GM23248 (cell line): Measurements from ENCODE around the gene ATP5F1E. TPM values are rescaled to one million over a fixed set of nuclear protein-coding genes. Genes with fewer than 3 reads are reported as not detected.

Experiments used
- DNase-seq: peaks from one replicate; pipeline ENCODE4 v3.0.0-alpha.2; 2015
- H2AFZ ChIP-seq: fragments of 200-600 bp; sonication (generic); 2 replicates; pipeline ENCODE4 v1.6.1; 2016; ENCODE audit warnings: antibody characterized with exemption
- H3F3A ChIP-seq: fragments of 200-600 bp; sonication (generic); 2 replicates; pipeline ENCODE4 v1.6.1; 2016; ENCODE audit warnings: mild to moderate bottlenecking, antibody characterized with exemption, mixed run types; ENCODE audit not compliant: insufficient read depth
- H3K27ac ChIP-seq: fragments of 200-600 bp; sonication (generic); 2 replicates; pipeline ENCODE4 v1.5.1; 2016; ENCODE audit warnings: mild to moderate bottlenecking
- H3K27me3 ChIP-seq: fragments of 200-600 bp; sonication (generic); replicated peaks from 2 replicates; pipeline ENCODE4 v1.6.1; 2016; ENCODE audit warnings: mild to moderate bottlenecking; ENCODE audit not compliant: insufficient read depth
- H3K36me3 ChIP-seq: fragments of 200-600 bp; sonication (generic); 2 replicates; pipeline ENCODE4 v1.6.1; 2016; ENCODE audit warnings: low read depth, mild to moderate bottlenecking
- H3K4me1 ChIP-seq: fragments of 200-600 bp; sonication (generic); 2 replicates; pipeline ENCODE4 v1.6.1; 2016; ENCODE audit warnings: mild to moderate bottlenecking; ENCODE audit not compliant: insufficient read depth
- H3K4me2 ChIP-seq: fragments of 200-600 bp; sonication (generic); one replicate; pipeline ENCODE4 v1.6.1; 2016; ENCODE audit warnings: mild to moderate bottlenecking; ENCODE audit not compliant: unreplicated experiment
- H3K4me3 ChIP-seq: fragments of 200-600 bp; sonication (generic); 2 replicates; pipeline ENCODE4 v1.5.1; 2016; ENCODE audit warnings: mild to moderate bottlenecking
- H3K79me2 ChIP-seq: fragments of 200-600 bp; sonication (generic); 2 replicates; pipeline ENCODE4 v1.6.1; 2016; ENCODE audit warnings: mild to moderate bottlenecking; ENCODE audit not compliant: insufficient read depth
- H3K9ac ChIP-seq: fragments of 200-600 bp; sonication (generic); 2 replicates; pipeline ENCODE4 v1.6.1; 2016; ENCODE audit warnings: mild to moderate bottlenecking
- H3K9me2 ChIP-seq: fragments of 200-600 bp; sonication (generic); 2 replicates; pipeline ENCODE4 v1.6.1; 2016; ENCODE audit warnings: mixed run types, mild to moderate bottlenecking, moderate library complexity; ENCODE audit not compliant: insufficient read depth
- H3K9me3 ChIP-seq: fragments of 200-600 bp; sonication (generic); one replicate; pipeline ENCODE4 v1.6.1; 2017; ENCODE audit warnings: low read depth
- H4K20me1 ChIP-seq: fragments of 200-600 bp; sonication (generic); 2 replicates; pipeline ENCODE4 v1.6.0; 2016; ENCODE audit not compliant: insufficient read depth
- EZH2 ChIP-seq: fragments of 200-600 bp; sonication (generic); IDR thresholded peaks from 2 replicates; pipeline ENCODE4 v1.6.1; 2018; ENCODE audit warnings: antibody characterized with exemption, mild to moderate bottlenecking; ENCODE audit not compliant: insufficient read depth, poor library complexity, severe bottlenecking
- EZH2phosphoT487 ChIP-seq: fragments of 200-600 bp; sonication (generic); IDR thresholded peaks from 2 replicates; pipeline ENCODE4 v1.6.1; 2018; ENCODE audit warnings: antibody characterized with exemption, moderate library complexity, mild to moderate bottlenecking, low read depth; ENCODE audit not compliant: insufficient read depth
- WGBS, 2 experiments: methylation state at CpG; one replicate each; pipeline ENCODE4 v1.1.6; 2015 to 2017; ENCODE audit warnings: low lambda C conversion rate in 2 of 2, low coverage in 1 of 2; ENCODE audit errors: missing lambda C conversion rate in 2 of 2; 5-methylcytosine and 5-hydroxymethylcytosine counted together
- in situ Hi-C: fragments of 300-500 bp; cut with MboI; formaldehyde crosslinking; loops from 2 replicates; pipeline ENCODE4 v1.15.0; 2020
- polyA plus RNA-seq: library from polyadenylated mRNA; unstranded; fragments of >200 nt; fragmentation: Nextera tagmentation; extraction: Ambion mirVana; gene quantifications from 2 replicates; pipeline ENCODE4 v1.2.1, GENCODE V29; 2016
- total RNA-seq: library from RNA; depleted of rRNA; stranded (reverse); fragments of >200 nt; shearing (Covaris generic); gene quantifications from 2 replicates; pipeline ENCODE4 v1.2.3, GENCODE V29; 2014; rRNA removed

The ATP5F1E gene
- total and polyA plus RNA-seq, 2 experiments from 2014 or later: 20.0 to 245 TPM

DNA sequence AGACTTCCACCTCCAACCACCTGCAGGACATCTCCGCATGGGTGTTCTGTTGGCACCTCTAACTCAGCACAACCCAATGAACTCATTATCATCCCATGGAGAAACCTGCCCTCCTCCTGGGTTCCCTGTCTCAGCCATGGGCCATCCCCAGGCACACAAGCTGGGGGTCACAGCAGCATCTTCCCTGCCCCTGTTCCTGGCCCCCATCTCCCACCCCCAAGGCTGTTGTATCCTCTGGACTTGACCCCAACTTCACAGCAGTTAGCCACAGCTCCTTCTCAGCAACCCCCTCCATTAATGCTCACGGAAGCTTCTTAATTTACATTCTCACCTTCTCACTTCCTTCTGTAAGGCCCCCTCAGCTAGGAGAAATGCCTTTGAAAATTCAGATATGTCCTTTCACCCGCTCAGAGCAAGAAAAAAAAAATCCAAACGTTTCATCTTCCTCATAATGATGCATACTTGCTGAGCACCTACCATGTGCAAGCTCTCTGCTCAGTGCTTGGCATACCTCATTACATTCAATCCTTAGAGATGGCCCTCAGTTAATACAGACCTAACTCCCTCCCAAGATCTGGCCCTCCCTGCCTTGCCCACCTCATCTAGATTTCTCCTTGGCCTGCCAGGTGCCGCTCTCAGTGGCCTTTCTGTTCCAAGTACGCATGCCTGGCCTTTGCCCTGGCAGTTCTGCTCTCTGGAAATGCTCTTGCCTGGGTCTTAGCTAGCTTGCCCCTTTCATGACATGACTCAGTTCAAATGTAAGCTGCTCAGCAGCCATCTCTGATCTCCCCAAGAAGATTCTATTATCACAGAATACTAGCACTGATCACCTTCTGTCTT, 53.6 kb downstream of the ATP5F1E start:
- Histone ChIP-seq H3F3A (no peaks in the 10 kb centered on the region), H2AFZ (no peak overlapping the region), H3K27me3 (no peaks in the 10 kb centered on the region), H3K4me1 (peaks cover 6% of the 10 kb centered on the region), H3K27ac (no peak overlapping the region), H3K9ac (no peak overlapping the region), H3K9me3 (no peaks in the 10 kb centered on the region), H4K20me1 (no peaks in the 10 kb centered on the region; the same call in 1 of the 2 replicates), H3K36me3 (no peaks in the 10 kb centered on the region), H3K79me2 (peaks cover 22% of the 10 kb centered on the region), H3K4me3 (no peak overlapping the region), H3K4me2 (no peak overlapping the region), H3K9me2 (no peaks in the 10 kb centered on the region)
- no peak for TF ChIP-seq EZH2phosphoT487
- in situ Hi-C loops: no loop called here
- whole genome bisulfite sequencing, 2 experiments: 50 to 55% methylated on average over 6 of the region's 6 CpGs
- DNase-seq: no peak

GRCh38 chr20:58976061-58976730, 55.9 kb downstream of the ATP5F1E start:
- Histone ChIP-seq H3K9me3 (no peaks in the 10 kb centered on the region), H4K20me1 (no peaks in the 10 kb centered on the region), H3K4me3 (no peak overlapping the region), H3K9me2 (no peaks in the 10 kb centered on the region), H3K4me2 (no peak overlapping the region), H3K27me3 (no peaks in the 10 kb centered on the region), H3F3A (no peaks in the 10 kb centered on the region), H3K27ac (no peak overlapping the region), H3K9ac (no peak overlapping the region), H3K4me1 (no peaks in the 10 kb centered on the region), H3K79me2 (no peaks in the 10 kb centered on the region), H2AFZ (no peak overlapping the region), H3K36me3 (no peaks in the 10 kb centered on the region)
- TF ChIP-seq EZH2 (no peak), EZH2phosphoT487 (no peak)
- in situ Hi-C loops: no loop called here
- 63 to 64% methylated on average over 3 of the region's 3 CpGs for WGBS, 2 experiments
- no peak for DNase-seq

Other genes starting within 250 kb of the ATP5F1E start
- gene GNAS-AS1, start 181.4 kb downstream of the ATP5F1E start, total RNA-seq: 0.25 and 0.97 TPM in 2 replicates
- 0.77 and 1.0 TPM in 2 replicates for gene GNAS-AS1, start 181.4 kb downstream of the ATP5F1E start, polyA plus RNA-seq
- 804 and 904 TPM in 2 replicates for gene GNAS, start 179.6 kb downstream of the ATP5F1E start, total RNA-seq
- gene GNAS, start 179.6 kb downstream of the ATP5F1E start, polyA plus RNA-seq: 421 and 424 TPM in 2 replicates
- 36.3 and 52.5 TPM in 2 replicates for gene NELFCD, start 51.1 kb downstream of the ATP5F1E start, total RNA-seq
- 57.4 and 59.8 TPM in 2 replicates for gene NELFCD, start 51.1 kb downstream of the ATP5F1E start, polyA plus RNA-seq
- gene CTSZ, start 25.1 kb downstream of the ATP5F1E start, total RNA-seq: 391 and 422 TPM in 2 replicates
- 13.5 and 14.2 TPM in 2 replicates for gene CTSZ, start 25.1 kb downstream of the ATP5F1E start, polyA plus RNA-seq
- not detected in 2 replicates for gene TUBB1, start 12.9 kb downstream of the ATP5F1E start, total RNA-seq
- gene TUBB1, start 12.9 kb downstream of the ATP5F1E start, polyA plus RNA-seq: 0.05 and 0.09 TPM in 2 replicates
- gene PRELID3B, start 10.5 kb upstream of the ATP5F1E start, total RNA-seq: 64.1 and 72.8 TPM in 2 replicates
- gene PRELID3B, start 10.5 kb upstream of the ATP5F1E start, polyA plus RNA-seq: 75.8 and 76.4 TPM in 2 replicates
- gene ZNF831, start 131.5 kb upstream of the ATP5F1E start, total RNA-seq: not detected in 2 replicates
- not detected in 2 replicates for gene ZNF831, start 131.5 kb upstream of the ATP5F1E start, polyA plus RNA-seq